ENCODE data around the gene ABCC8.

Gene ABCC8

DNA sequence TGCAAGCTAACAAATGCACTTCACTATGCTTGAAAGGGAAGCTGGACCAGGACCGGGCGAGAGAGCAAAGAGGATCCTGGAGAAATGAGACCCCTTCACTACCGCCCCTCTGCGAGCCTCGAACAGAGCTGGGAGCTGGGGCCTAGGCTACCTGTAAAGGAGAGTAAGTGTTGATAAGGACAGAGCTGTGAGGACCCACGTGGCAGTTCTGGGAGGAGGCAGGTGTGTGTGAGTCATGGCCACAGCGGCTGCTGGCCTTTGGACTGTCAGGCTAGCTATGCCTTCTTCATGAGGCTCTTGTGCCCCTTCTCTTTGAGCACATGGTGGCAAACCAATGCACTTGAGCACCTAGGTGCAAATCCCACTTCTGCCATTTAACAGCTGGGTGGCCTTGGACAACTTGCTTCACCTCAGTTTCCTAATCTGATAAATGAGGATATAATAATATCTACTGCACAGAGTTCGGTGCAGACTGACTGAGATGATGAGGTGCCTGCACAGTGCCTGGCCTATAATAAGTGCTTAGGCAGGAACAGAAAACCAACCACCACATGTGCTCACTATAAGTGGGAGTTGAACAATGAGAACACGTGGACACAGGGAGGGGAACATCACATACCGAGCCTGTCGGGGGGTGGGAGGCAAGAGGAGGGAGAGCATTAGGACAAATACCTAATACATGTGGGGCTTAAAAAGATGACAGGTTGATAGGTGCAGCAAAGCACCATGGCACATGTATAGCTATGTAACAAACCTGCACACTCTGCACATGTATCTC is 52.9 kb downstream of the ABCC8 start:
- no peak for ATAC-seq

- no peak for ATAC-seq
Observed at GRCh38 chr11:17421781-17422180, 54.9 kb downstream of the ABCC8 start.

GRCh38 chr11:17418444-17419081 is 58.1 kb downstream of the ABCC8 start:
- ATAC-seq, result no peak

GRCh38 chr11:17416492-17416891 is 60.2 kb downstream of the ABCC8 start:
- ATAC-seq, result no peak

DNA sequence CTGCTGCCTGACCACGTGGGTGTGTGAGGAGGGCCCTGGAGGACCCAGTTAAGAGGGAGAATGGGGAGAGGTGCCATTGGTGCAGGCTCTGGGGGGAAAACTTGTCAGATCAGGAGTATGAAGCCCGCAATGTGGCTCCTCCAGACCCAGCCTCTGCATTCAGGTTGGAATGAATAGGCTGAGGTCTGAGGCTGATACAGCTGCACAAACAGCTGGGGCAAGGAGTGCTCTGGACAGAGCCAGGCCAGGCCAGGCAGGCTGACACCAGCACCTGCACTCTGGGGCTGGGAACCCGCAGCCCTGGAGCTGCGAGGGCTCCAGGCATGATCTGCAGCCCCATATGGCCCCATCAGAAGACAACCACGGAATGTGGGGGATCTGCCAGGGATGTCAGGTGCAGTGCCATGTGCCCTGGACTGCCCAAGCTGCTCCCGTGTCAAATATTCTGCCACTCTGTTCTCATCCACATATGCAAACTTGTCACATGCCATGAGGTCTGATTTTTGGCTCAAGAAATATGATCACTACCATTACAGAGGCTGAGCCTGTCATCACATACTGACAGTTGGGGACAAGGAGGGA is 61.0 kb downstream of the ABCC8 start:
- no peak for ATAC-seq

GRCh38 chr11:17414992-17415391 is 61.7 kb downstream of the ABCC8 start:
- no peak for ATAC-seq

DNA sequence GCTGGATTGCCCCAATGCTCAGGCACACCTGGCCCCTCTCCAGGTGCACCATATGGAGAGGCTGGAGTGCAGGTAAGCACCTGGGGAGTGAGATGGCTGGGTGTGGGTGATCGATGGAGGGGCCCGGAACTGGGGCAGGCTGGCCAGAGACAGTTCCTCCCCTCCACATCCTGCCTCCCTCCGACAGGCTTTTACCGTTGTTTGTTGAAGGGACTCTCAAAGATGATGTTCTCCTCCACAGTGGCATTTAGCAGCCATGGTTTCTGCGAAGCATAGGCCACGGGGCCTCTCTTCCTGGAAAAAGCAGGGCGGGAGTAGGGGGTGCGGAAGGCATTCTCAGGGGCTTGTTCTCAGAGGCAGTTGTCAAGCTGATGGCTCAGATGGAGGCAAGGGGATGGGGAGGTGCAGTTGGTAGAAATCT is 62.3 kb downstream of the ABCC8 start:
- ATAC-seq, result no peak

DNA sequence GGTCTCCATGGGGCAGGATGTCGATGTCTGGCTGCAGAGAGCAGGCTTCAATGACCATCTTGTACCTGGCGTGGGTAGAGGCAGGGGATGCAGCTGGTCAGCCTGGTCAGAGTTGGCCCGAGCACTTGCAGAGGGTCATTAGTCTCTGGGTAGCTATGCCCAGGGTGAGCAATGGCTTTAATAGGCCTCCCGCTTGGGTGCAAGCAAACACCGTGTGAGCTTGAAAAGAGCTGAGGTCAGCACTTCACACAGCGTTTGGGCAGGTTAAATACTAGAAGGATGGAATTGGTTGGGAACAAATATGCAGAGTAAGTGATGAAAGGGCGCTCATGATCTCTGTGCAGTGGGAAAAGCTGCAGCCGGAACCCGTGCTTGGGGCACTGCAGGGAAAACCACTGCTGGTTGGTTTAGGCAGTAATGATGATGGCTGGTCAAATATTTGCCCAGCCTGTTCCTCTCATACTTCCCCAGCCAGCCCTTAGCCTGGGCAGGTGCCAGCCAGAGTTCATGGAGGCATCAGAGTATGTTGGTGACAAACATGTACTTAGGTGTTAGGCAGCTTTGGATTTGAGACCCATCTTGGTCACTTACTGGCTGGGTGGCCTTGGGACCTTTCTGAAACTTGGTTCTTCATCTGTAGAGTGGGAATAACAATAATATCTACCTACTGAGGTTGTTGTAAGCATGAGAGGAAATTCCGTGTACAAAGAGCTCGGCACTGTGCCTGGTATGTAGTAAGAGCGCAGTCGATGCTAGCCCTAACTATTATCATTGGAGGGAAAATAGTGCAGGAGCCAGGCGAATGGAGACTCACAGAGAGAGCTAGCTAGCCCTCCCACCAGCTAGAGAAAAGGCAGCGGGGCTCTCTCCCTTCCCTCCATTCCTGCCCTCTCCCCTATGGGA is 63.0 kb downstream of the ABCC8 start:
- no peak for ATAC-seq

DNA sequence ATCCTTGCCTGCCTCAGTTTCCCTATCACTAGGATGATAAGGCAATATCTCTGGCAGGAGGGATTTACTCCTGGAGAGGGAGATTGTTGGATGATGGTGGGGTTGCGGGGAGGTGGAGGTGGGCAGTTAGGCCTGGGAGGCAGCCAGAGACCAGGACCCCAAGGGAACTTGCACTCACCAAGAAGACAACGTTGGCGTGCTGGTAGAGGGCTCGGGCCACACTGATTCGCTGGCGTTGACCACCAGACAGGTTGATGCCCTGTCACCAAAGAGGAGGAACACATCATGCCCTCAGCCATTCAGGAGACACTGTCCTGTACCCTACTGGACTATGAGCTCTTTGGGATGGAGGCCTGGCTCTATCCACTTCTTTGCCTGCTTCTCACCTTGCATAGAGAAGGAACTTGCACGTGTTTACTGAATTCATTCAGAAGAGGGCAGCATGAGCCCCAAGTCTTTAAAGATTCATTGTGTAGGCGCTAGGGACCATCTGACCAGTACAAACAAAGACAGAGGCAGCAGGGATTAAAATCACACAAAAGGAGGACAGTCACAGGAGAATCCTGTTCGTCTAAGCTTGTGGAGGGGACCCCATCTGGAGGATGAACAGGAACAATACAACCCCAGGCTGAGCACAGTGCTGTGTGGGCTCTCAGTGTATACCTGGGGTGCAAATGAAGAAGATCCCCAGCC is 64.0 kb downstream of the ABCC8 start:
- ATAC-seq, result no peak

DNA sequence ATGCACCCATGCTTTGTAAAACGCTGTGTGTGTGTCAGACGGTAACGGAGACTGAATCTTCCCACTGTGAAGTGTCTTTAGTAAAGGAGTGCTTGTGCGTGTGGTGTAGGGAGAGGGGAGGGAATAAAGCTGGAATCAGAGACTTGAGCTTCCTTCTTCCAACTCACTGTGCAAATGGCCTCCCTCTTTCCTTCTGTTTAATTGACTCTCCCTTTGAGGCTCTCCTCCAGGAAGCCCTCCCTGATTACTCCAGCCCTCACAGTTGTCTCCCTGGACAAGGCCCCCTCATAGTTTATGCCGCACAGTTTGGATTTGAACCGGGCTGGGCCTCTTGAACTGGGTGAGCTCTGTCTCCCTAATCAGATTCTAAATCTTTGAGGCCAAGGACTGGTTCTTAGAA is 65.2 kb downstream of the ABCC8 start:
- no peak for ATAC-seq

DNA sequence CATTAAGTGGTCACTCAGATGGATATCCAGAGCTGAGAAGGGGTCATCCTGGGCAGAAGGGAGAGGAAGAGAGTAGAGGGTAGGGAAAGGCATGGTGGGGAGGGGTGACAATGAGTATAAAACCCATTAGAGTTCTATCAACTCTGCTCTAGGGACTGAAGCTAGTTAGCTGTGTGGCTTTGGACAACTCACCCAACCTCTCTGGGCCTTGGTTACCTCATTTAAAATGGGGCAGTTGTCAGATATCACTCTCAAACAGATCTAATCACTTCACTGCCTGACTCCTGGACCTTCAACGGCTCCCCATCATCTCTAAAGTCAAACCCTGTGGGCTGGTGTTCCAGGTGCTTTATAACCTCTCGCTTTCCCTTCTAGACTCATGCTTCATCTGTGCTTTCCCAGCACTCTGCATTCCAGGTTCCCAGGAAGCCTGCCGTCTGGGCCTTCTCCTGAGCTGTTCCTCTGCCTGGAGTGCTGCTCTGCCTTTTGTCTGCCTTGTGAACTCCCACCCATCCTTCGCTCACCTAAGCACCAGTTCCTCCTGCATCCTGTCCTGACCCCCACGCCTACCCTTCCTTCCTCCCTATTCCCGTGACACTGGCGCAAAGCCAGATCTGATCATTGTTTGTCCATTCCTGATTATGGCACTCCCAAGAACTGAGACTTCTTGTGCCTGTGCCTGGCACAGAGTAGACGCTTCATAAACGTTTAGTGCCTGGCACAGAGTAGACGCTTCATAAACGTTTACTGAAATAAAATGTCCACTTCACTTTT is 65.9 kb downstream of the ABCC8 start:
- no peak for ATAC-seq

DNA sequence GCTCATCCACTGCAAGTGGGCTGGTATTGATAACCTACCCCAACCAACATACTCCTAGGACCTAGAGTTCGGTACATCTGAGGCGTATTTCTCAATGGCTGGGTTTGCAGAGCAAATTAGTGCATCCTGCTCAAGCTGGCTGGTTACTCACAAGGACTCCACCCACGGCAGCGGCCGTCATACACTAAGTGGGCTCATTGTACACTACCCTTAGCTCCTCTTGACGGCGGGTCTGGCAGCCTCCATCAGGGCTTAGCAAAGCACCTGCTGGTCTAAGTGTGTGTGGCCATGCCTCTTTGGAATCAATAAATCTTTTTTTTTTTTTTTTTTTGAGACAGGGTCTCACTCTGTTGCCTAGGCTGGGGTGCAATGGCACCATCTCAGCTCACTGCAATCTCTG is 68.0 kb downstream of the ABCC8 start:
- ATAC-seq, result no peak

DNA sequence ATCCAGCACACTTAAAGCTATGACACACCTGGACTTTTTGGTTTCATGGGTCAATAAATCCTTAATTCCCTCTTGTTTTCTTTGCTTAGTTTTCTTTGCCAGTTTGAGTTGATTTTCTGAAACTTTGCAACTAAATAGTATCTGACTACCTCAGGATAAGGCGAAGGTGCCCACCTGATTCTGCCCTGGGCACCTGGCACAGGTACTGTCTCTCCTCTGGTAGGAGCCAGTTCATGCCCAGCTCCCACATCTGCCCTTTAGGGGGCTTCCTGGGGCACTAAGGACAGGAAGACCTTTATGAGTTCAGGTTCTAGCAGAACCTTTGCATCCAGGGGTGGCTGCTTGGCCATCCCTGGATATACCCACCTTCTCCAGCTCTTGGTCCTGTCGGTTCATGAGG is 68.6 kb downstream of the ABCC8 start:
- ATAC-seq, result no peak

DNA sequence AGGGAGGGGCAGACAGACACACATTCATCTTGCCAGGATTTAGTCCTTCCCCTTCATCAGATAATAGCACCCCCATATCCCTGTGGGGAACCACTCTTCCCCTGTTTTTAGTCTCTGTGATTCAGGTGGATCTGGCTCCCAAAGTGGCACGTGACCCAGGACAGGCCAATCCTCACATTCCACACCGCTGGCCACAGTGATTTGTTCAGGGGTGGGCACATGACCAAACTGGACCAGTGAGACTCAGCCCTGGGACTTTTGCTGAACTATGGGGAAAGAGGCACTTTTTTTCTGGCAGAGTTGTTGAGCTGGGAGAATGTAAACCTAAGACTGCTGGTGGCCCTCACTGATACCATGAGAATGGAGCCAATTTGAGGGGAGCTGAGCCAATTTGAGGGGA is 69.1 kb downstream of the ABCC8 start:
- ATAC-seq, result no peak

DNA sequence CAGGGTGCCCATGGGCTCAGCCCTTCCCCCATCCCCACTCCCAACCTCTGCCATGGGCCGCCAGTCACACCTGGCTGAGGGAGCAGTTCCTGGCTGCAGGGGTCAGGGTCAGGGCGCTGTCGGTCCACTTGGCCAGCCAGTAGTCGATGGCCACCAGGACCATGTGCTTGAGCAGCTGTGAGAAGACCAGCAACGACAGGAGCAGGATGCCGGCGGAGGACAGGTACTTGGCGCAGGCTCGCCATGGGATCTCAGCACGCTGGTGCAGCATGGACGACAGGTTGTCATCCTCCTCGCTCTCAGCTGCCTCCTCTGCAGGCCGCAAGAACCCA is 69.9 kb downstream of the ABCC8 start:
- ATAC-seq, result no peak

DNA sequence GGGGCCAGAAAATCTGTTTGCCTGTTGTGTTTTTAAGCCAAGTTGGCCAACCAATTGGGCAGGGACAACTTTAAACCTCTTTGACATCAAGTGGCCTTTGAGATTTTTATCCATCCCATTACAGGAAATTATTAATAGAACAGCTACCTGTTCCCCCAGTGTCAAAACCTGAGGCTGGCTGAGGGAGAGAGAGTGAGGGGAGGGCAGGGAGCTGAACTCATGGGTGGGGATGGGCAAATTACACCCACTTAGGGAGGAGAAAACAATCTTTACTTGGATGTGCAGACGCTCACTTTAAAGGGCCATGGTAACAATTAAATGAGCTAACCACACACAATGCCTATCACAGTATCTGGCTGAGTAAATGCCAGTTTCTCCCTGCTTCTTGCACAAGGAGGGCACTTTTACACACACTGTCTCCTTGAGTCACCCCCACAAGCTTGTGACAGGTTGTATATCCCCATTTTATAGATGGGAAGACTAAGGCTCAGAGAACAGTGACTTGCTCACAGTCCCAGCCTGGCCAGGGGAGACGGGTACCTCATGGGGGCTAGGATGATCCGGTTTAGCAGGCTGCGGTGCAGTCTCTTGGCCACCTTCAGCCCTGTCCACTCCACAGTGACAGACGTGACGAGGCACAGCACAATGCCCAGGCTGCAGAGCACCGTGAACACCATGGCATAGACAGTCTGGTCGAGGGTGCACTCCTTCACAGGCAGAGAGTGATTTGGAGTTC is 70.4 kb downstream of the ABCC8 start:
- ATAC-seq, result no peak

GRCh38 chr11:17405232-17406005 is 71.2 kb downstream of the ABCC8 start:
- ATAC-seq, result no peak

GRCh38 chr11:17403980-17404759 is 72.5 kb downstream of the ABCC8 start:
- no peak for ATAC-seq

DNA sequence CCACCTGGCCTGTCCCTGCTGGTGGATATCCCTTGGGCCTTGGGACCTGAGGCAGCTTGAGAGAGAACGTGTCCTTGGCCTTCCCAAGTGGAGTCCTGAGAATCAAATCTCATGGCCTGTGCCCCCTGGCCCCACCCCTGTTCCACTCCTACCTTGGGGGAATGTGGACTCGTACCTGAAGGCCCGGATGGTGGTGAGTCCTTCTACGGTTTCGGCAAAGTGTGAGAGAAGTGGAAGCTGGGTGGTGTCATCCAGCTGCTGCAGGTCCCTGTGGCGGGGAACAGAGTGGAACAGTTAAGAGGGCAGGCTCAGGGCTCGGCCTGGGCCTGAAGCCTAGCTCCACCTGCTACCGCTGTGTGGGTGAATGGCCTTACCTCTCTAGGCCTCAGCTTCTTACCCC is 74.2 kb downstream of the ABCC8 start:
- ATAC-seq, result no peak

DNA sequence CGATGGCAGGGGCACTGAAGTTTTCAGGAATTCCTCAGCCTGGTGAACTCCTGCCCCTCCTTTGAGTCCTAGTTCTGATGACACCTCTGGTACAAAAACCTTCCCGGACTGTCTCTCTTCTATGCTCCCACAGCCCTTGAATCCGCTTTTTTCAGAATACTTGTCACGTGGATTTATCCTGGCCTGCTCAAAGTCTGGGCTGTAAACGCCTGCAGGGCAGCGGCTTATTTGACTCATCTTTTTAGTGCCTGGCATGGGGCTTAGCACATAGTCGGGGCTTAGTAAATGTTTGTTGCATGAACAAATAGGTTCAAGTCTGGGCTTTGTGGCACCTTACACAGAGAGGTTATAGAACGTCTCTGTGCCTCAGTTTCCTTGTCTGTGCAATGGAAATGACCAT is 74.8 kb downstream of the ABCC8 start:
- no peak for ATAC-seq
